ENCODE results near the gene WDR5B.

Gene WDR5B

GRCh38 chr3:122410639-122411038 is 5.2 kb downstream of the WDR5B start:
- no peak overlapping the region for H3K9ac ChIP-seq (ENCODE audit: low read depth in 1 of 2, low read length in 2 of 2)
- H3K9me3 ChIP-seq (ENCODE audit: control insufficient read depth in 2 of 2, low read length in 2 of 2), result no peaks in the 10 kb centered on the region
- peaks cover 11 to 12% of the 10 kb centered on the region in 2 donors for H3K4me1 ChIP-seq (ENCODE audit: control insufficient read depth in 2 of 2, insufficient read depth in 2 of 2, low read length in 2 of 2)
- H3K27ac ChIP-seq (ENCODE audit: low read depth in 2 of 2, low read length in 2 of 2), result no peak overlapping the region
- no peaks in the 10 kb centered on the region for H3K27me3 ChIP-seq (ENCODE audit: control insufficient read depth in 2 of 2, insufficient read depth in 2 of 2, low read length in 2 of 2)
- no peak overlapping the region for H3K4me3 ChIP-seq (ENCODE audit: low read length in 2 of 2)
- peaks cover 49 to 59% of the 10 kb centered on the region in 2 donors for H3K36me3 ChIP-seq (ENCODE audit: control insufficient read depth in 2 of 2, insufficient read depth in 2 of 2, low read length in 2 of 2)

DNA sequence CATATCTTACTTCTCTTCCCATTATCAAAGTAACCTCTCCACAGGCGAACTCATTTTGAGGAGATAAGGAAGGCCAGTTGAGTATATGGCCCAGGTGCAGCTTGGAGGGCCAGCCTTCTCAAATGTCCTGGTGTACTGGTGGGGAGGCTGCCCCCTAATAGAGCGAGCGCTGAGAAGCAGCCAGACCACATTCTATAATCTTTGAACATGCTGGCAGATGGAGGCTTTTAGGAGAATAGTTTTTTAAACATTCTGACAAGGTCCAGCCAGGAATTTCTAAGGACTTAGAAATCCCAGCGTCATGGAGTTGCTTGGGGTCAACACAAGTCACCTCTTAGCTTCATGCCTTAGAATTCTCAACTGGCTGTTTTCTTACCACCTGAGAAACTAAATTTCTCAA is 5.8 kb downstream of the WDR5B start:
- no peaks in the 10 kb centered on the region for H3K9me3 ChIP-seq (ENCODE audit: control insufficient read depth in 2 of 2, low read length in 2 of 2)
- H3K27me3 ChIP-seq (ENCODE audit: control insufficient read depth in 2 of 2, insufficient read depth in 2 of 2, low read length in 2 of 2), result no peaks in the 10 kb centered on the region
- H3K4me3 ChIP-seq (ENCODE audit: low read length in 2 of 2), result no peak overlapping the region
- H3K27ac ChIP-seq (ENCODE audit: low read depth in 2 of 2, low read length in 2 of 2), result no peak overlapping the region
- peaks cover 8% of the 10 kb centered on the region in 2 donors for H3K4me1 ChIP-seq (ENCODE audit: control insufficient read depth in 2 of 2, insufficient read depth in 2 of 2, low read length in 2 of 2)
- H3K36me3 ChIP-seq (ENCODE audit: control insufficient read depth in 2 of 2, insufficient read depth in 2 of 2, low read length in 2 of 2), result peaks cover 54 to 64% of the 10 kb centered on the region in 2 donors
- H3K9ac ChIP-seq (ENCODE audit: low read depth in 1 of 2, low read length in 2 of 2), result no peak overlapping the region

DNA sequence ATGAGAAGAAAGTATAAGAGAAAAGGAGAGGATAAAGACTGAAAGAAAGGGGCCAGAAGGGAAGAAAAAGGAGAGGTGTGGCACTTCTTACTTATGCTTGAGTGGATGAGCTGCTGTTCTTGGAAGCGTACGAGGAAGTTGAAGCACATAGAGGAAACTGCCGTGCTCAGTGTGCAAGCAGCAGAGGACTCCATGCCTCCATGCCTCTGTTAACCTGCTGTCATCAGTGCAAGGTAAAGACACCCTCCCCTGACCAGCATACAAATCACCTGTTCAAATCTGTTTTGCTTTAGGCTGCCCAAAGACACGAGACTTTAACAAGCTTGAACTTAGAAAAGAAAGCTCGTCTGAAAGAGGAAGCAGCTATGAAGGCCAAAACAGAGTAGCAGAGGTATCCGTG is 6.4 kb downstream of the WDR5B start:
- Histone ChIP-seq H3K4me1 (ENCODE audit: control insufficient read depth in 2 of 2, insufficient read depth in 2 of 2, low read length in 2 of 2) (peaks cover 1 to 2% of the 10 kb centered on the region in 2 donors), H3K9me3 (ENCODE audit: control insufficient read depth in 2 of 2, low read length in 2 of 2) (no peaks in the 10 kb centered on the region), H3K27me3 (ENCODE audit: control insufficient read depth in 2 of 2, insufficient read depth in 2 of 2, low read length in 2 of 2) (no peaks in the 10 kb centered on the region), H3K36me3 (ENCODE audit: control insufficient read depth in 2 of 2, insufficient read depth in 2 of 2, low read length in 2 of 2) (peaks cover 59 to 69% of the 10 kb centered on the region in 2 donors), H3K4me3 (ENCODE audit: low read length in 2 of 2) (no peak overlapping the region), H3K9ac (ENCODE audit: low read depth in 1 of 2, low read length in 2 of 2) (no peak overlapping the region), H3K27ac (ENCODE audit: low read depth in 2 of 2, low read length in 2 of 2) (no peak overlapping the region)

DNA sequence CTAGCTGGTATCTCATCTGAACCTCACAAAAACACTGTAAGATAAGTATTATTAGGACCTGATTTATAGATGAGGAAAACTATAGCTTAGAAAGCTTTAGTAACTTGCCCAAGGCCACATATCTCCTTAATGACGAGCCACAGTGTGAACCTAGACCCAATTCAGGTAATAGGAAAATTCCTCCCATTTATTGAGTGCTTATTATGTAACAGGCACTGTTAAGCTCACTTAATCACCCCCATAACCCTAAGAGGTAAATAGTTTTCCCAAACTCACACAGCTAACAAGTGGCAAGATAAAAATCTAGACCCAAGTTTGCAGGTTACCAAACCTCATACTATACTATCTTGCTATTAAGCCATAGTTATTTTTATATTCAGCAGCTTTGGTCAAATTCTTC is 7.9 kb downstream of the WDR5B start:
- H3K9me3 ChIP-seq (ENCODE audit: control insufficient read depth in 2 of 2, low read length in 2 of 2), result no peaks in the 10 kb centered on the region
- H3K4me3 ChIP-seq (ENCODE audit: low read length in 2 of 2), result no peak overlapping the region

GRCh38 chr3:122406198-122406597 is 9.7 kb downstream of the WDR5B start:
- H3K27ac ChIP-seq (ENCODE audit: low read depth in 2 of 2, low read length in 2 of 2), result no peak overlapping the region
- no peaks in the 10 kb centered on the region for H3K4me1 ChIP-seq (ENCODE audit: control insufficient read depth in 2 of 2, insufficient read depth in 2 of 2, low read length in 2 of 2)
- H3K36me3 ChIP-seq (ENCODE audit: control insufficient read depth in 2 of 2, insufficient read depth in 2 of 2, low read length in 2 of 2), result peaks cover 67 to 77% of the 10 kb centered on the region in 2 donors
- no peaks in the 10 kb centered on the region for H3K27me3 ChIP-seq (ENCODE audit: control insufficient read depth in 2 of 2, insufficient read depth in 2 of 2, low read length in 2 of 2)
- H3K4me3 ChIP-seq (ENCODE audit: low read length in 2 of 2), result no peak overlapping the region
- H3K9ac ChIP-seq (ENCODE audit: low read depth in 1 of 2, low read length in 2 of 2), result no peak overlapping the region
- H3K9me3 ChIP-seq (ENCODE audit: control insufficient read depth in 2 of 2, low read length in 2 of 2), result no peaks in the 10 kb centered on the region

More for the DNA sequence above, 7.9 kb downstream of the WDR5B start:
- H3K4me1 ChIP-seq (ENCODE audit: control insufficient read depth in 2 of 2, insufficient read depth in 2 of 2, low read length in 2 of 2), result no peaks in the 10 kb centered on the region
- peaks cover 65 to 83% of the 10 kb centered on the region in 2 donors for H3K36me3 ChIP-seq (ENCODE audit: control insufficient read depth in 2 of 2, insufficient read depth in 2 of 2, low read length in 2 of 2)
- no peaks in the 10 kb centered on the region for H3K27me3 ChIP-seq (ENCODE audit: control insufficient read depth in 2 of 2, insufficient read depth in 2 of 2, low read length in 2 of 2)
- no peak overlapping the region for H3K9ac ChIP-seq (ENCODE audit: low read depth in 1 of 2, low read length in 2 of 2)
- H3K27ac ChIP-seq (ENCODE audit: low read depth in 2 of 2, low read length in 2 of 2), result no peak overlapping the region

GRCh38 chr3:122405015-122405414 is 10.8 kb downstream of the WDR5B start:
- H3K9me3 ChIP-seq (ENCODE audit: control insufficient read depth in 2 of 2, low read length in 2 of 2), result no peaks in the 10 kb centered on the region
- no peak overlapping the region for H3K27ac ChIP-seq (ENCODE audit: low read depth in 2 of 2, low read length in 2 of 2)
- H3K4me3 ChIP-seq (ENCODE audit: low read length in 2 of 2), result no peak overlapping the region
- no peaks in the 10 kb centered on the region for H3K27me3 ChIP-seq (ENCODE audit: control insufficient read depth in 2 of 2, insufficient read depth in 2 of 2, low read length in 2 of 2)
- H3K9ac ChIP-seq (ENCODE audit: low read depth in 1 of 2, low read length in 2 of 2), result no peak overlapping the region
- peaks cover 57 to 67% of the 10 kb centered on the region in 2 donors for H3K36me3 ChIP-seq (ENCODE audit: control insufficient read depth in 2 of 2, insufficient read depth in 2 of 2, low read length in 2 of 2)
- H3K4me1 ChIP-seq (ENCODE audit: control insufficient read depth in 2 of 2, insufficient read depth in 2 of 2, low read length in 2 of 2), result no peaks in the 10 kb centered on the region

- Histone ChIP-seq H3K27ac (ENCODE audit: low read depth in 2 of 2, low read length in 2 of 2) (no peak overlapping the region), H3K9me3 (ENCODE audit: control insufficient read depth in 2 of 2, low read length in 2 of 2) (no peaks in the 10 kb centered on the region), H3K36me3 (ENCODE audit: control insufficient read depth in 2 of 2, insufficient read depth in 2 of 2, low read length in 2 of 2) (peaks cover 51 to 54% of the 10 kb centered on the region in 2 donors), H3K4me1 (ENCODE audit: control insufficient read depth in 2 of 2, insufficient read depth in 2 of 2, low read length in 2 of 2) (no peaks in the 10 kb centered on the region), H3K27me3 (ENCODE audit: control insufficient read depth in 2 of 2, insufficient read depth in 2 of 2, low read length in 2 of 2) (no peaks in the 10 kb centered on the region), H3K9ac (ENCODE audit: low read depth in 1 of 2, low read length in 2 of 2) (no peak overlapping the region), H3K4me3 (ENCODE audit: low read length in 2 of 2) (no peak overlapping the region)
These were observed 12.4 kb downstream of the WDR5B start for GRCh38 chr3:122403489-122403888.

DNA sequence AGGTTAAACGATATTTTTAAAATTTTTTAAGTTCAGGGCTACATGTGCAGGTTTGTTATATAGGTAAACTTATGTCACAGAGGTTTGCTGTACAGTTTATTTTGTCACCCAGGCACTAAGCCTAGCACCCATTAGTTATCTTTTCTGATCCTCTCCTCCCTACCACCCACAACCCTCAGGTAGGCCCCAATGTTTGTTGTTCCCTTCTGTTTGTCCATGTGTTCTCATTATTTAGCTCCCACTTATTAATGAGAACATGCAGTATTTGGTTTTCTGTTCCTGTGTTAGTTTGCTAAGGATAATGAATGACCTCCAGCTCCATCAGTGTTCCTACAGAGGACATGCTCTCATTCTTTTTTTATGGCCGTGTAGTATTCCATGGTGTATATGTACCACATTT is 16.9 kb downstream of the WDR5B start:
- no peak overlapping the region for H3K27ac ChIP-seq (ENCODE audit: low read depth in 2 of 2, low read length in 2 of 2)
- no peaks in the 10 kb centered on the region for H3K27me3 ChIP-seq (ENCODE audit: control insufficient read depth in 2 of 2, insufficient read depth in 2 of 2, low read length in 2 of 2)
- H3K36me3 ChIP-seq (ENCODE audit: control insufficient read depth in 2 of 2, insufficient read depth in 2 of 2, low read length in 2 of 2), result peaks cover 10 to 16% of the 10 kb centered on the region in 2 donors
- H3K4me1 ChIP-seq (ENCODE audit: control insufficient read depth in 2 of 2, insufficient read depth in 2 of 2, low read length in 2 of 2), result no peaks in the 10 kb centered on the region
- no peak overlapping the region for H3K4me3 ChIP-seq (ENCODE audit: low read length in 2 of 2)
- no peaks in the 10 kb centered on the region for H3K9me3 ChIP-seq (ENCODE audit: control insufficient read depth in 2 of 2, low read length in 2 of 2)
- no peak overlapping the region for H3K9ac ChIP-seq (ENCODE audit: low read depth in 1 of 2, low read length in 2 of 2)

- no peak overlapping the region for H3K27ac ChIP-seq (ENCODE audit: low read depth in 2 of 2, low read length in 2 of 2)
- no peak overlapping the region for H3K4me3 ChIP-seq (ENCODE audit: low read length in 2 of 2)
- H3K27me3 ChIP-seq (ENCODE audit: control insufficient read depth in 2 of 2, insufficient read depth in 2 of 2, low read length in 2 of 2), result no peaks in the 10 kb centered on the region
- peaks cover 0 to 11% of the 10 kb centered on the region in 2 donors for H3K36me3 ChIP-seq (ENCODE audit: control insufficient read depth in 2 of 2, insufficient read depth in 2 of 2, low read length in 2 of 2)
- no peaks in the 10 kb centered on the region for H3K9me3 ChIP-seq (ENCODE audit: control insufficient read depth in 2 of 2, low read length in 2 of 2)
- no peak overlapping the region for H3K9ac ChIP-seq (ENCODE audit: low read depth in 1 of 2, low read length in 2 of 2)
- no peaks in the 10 kb centered on the region for H3K4me1 ChIP-seq (ENCODE audit: control insufficient read depth in 2 of 2, insufficient read depth in 2 of 2, low read length in 2 of 2)
These were observed 18.7 kb downstream of the WDR5B start for GRCh38 chr3:122397201-122397600.

- H3K9me3 ChIP-seq (ENCODE audit: control insufficient read depth in 2 of 2, low read length in 2 of 2), result no peaks in the 10 kb centered on the region
- no peaks in the 10 kb centered on the region for H3K27me3 ChIP-seq (ENCODE audit: control insufficient read depth in 2 of 2, insufficient read depth in 2 of 2, low read length in 2 of 2)
- H3K36me3 ChIP-seq (ENCODE audit: control insufficient read depth in 2 of 2, insufficient read depth in 2 of 2, low read length in 2 of 2), result peaks cover 0 to 11% of the 10 kb centered on the region in 2 donors
- H3K4me3 ChIP-seq (ENCODE audit: low read length in 2 of 2), result no peak overlapping the region
- no peak overlapping the region for H3K9ac ChIP-seq (ENCODE audit: low read depth in 1 of 2, low read length in 2 of 2)
- no peaks in the 10 kb centered on the region for H3K4me1 ChIP-seq (ENCODE audit: control insufficient read depth in 2 of 2, insufficient read depth in 2 of 2, low read length in 2 of 2)
- H3K27ac ChIP-seq (ENCODE audit: low read depth in 2 of 2, low read length in 2 of 2), result no peak overlapping the region
These were observed 19.4 kb downstream of the WDR5B start for GRCh38 chr3:122396511-122396910.

- H3K27ac ChIP-seq (ENCODE audit: low read depth in 2 of 2, low read length in 2 of 2), result no peak overlapping the region
These were observed 20.3 kb downstream of the WDR5B start for GRCh38 chr3:122395582-122395981.

More at GRCh38 chr3:122395582-122395981, 20.3 kb downstream of the WDR5B start:
- H3K9ac ChIP-seq (ENCODE audit: low read depth in 1 of 2, low read length in 2 of 2), result no peak overlapping the region
- no peak overlapping the region for H3K4me3 ChIP-seq (ENCODE audit: low read length in 2 of 2)
- H3K9me3 ChIP-seq (ENCODE audit: control insufficient read depth in 2 of 2, low read length in 2 of 2), result no peaks in the 10 kb centered on the region
- H3K27me3 ChIP-seq (ENCODE audit: control insufficient read depth in 2 of 2, insufficient read depth in 2 of 2, low read length in 2 of 2), result no peaks in the 10 kb centered on the region
- H3K4me1 ChIP-seq (ENCODE audit: control insufficient read depth in 2 of 2, insufficient read depth in 2 of 2, low read length in 2 of 2), result no peaks in the 10 kb centered on the region
- H3K36me3 ChIP-seq (ENCODE audit: control insufficient read depth in 2 of 2, insufficient read depth in 2 of 2, low read length in 2 of 2), result peaks cover 0 to 11% of the 10 kb centered on the region in 2 donors
